Adipocyte (in vitro differentiated cells): ENCODE measurements around the gene GPD1.

Experiments used
- DNase-seq: peaks from one replicate; pipeline ENCODE4 v3.0.0-alpha.2; 2015; ENCODE audit warnings: low read depth
- H3K27me3 ChIP-seq: replicated peaks from 2 replicates; pipeline ENCODE4 v1.7.0; 2013; ENCODE audit warnings: mild to moderate bottlenecking, low read length, moderate library complexity; ENCODE audit not compliant: control insufficient read depth, insufficient read depth
- H3K36me3 ChIP-seq: 2 replicates; pipeline ENCODE4 v1.7.0; 2013; ENCODE audit warnings: low read length, mild to moderate bottlenecking, moderate library complexity; ENCODE audit not compliant: control insufficient read depth, insufficient read depth, severe bottlenecking
- H3K4me1 ChIP-seq: 2 replicates; pipeline ENCODE4 v1.7.0; 2013; ENCODE audit warnings: mild to moderate bottlenecking, low read length, moderate library complexity; ENCODE audit not compliant: control insufficient read depth, insufficient read depth
- H3K4me3 ChIP-seq: 2 replicates; pipeline ENCODE4 v1.7.0; 2013; ENCODE audit warnings: mild to moderate bottlenecking, low read length, moderate library complexity
- H3K9ac ChIP-seq: 2 replicates; pipeline ENCODE4 v1.7.0; 2013; ENCODE audit warnings: mild to moderate bottlenecking, low read length, moderate library complexity
- H3K9me3 ChIP-seq: 2 replicates; pipeline ENCODE4 v1.7.0; 2013; ENCODE audit warnings: mild to moderate bottlenecking, low read length, moderate library complexity; ENCODE audit not compliant: control insufficient read depth

GPD1 gene

GRCh38 chr12:50103351-50103750, 457 bp upstream of the GPD1 start:
- Histone ChIP-seq H3K9ac (peak overlapping the region; percentile 92), H3K36me3 (peaks cover 39% of the 10 kb centered on the region), H3K27me3 (no peaks in the 10 kb centered on the region), H3K4me3 (no peak overlapping the region), H3K4me1 (peaks cover 54% of the 10 kb centered on the region), H3K9me3 (no peaks in the 10 kb centered on the region)
- no peak for DNase-seq

GRCh38 chr12:50104417-50105366, 884 bp downstream of the GPD1 start:
- Histone ChIP-seq H3K4me1 (peaks cover 52% of the 10 kb centered on the region), H3K36me3 (peaks cover 33% of the 10 kb centered on the region), H3K4me3 (peak overlapping the region; percentile 83), H3K27me3 (no peaks in the 10 kb centered on the region), H3K9ac (peak overlapping the region; percentile 92), H3K9me3 (no peaks in the 10 kb centered on the region)
- DNase-seq = no peak

- peak overlapping the region; percentile 92 for H3K9ac ChIP-seq
- peaks cover 28% of the 10 kb centered on the region for H3K36me3 ChIP-seq
- peak overlapping the region; percentile 83 for H3K4me3 ChIP-seq
- DNase-seq = no peak
- no peaks in the 10 kb centered on the region for H3K27me3 ChIP-seq
- H3K4me1 ChIP-seq = peaks cover 61% of the 10 kb centered on the region
- H3K9me3 ChIP-seq = no peaks in the 10 kb centered on the region
These were observed 2.2 kb downstream of the GPD1 start for GRCh38 chr12:50105913-50106450.

GRCh38 chr12:50106907-50107306, 3.1 kb downstream of the GPD1 start:
- H3K4me3 ChIP-seq = peak overlapping the region; percentile 83
- H3K27me3 ChIP-seq = no peaks in the 10 kb centered on the region
- peaks cover 28% of the 10 kb centered on the region for H3K36me3 ChIP-seq

GRCh38 chr12:50107416-50108268, 3.8 kb downstream of the GPD1 start:
- H3K27me3 ChIP-seq = no peaks in the 10 kb centered on the region
- peaks cover 28% of the 10 kb centered on the region for H3K36me3 ChIP-seq
- H3K4me3 ChIP-seq = peak overlapping the region; percentile 83
- peaks cover 53% of the 10 kb centered on the region for H3K4me1 ChIP-seq
- no peaks in the 10 kb centered on the region for H3K9me3 ChIP-seq
- H3K9ac ChIP-seq = peak overlapping the region; percentile 92
- DNase-seq = no peak

More at GRCh38 chr12:50106907-50107306, 3.1 kb downstream of the GPD1 start:
- Histone ChIP-seq H3K9me3 (no peaks in the 10 kb centered on the region), H3K9ac (peak overlapping the region; percentile 92), H3K4me1 (peaks cover 61% of the 10 kb centered on the region)
- no peak for DNase-seq

GRCh38 chr12:50109319-50109718, 5.5 kb downstream of the GPD1 start:
- peaks cover 43% of the 10 kb centered on the region for H3K4me1 ChIP-seq
- no peak for DNase-seq
- H3K36me3 ChIP-seq = peaks cover 28% of the 10 kb centered on the region
- peak overlapping the region; percentile 85 for H3K9ac ChIP-seq
- H3K4me3 ChIP-seq = no peak overlapping the region
- H3K9me3 ChIP-seq = no peaks in the 10 kb centered on the region
- H3K27me3 ChIP-seq = no peaks in the 10 kb centered on the region

GRCh38 chr12:50110127-50110761, 6.4 kb downstream of the GPD1 start:
- Histone ChIP-seq H3K9me3 (no peaks in the 10 kb centered on the region), H3K36me3 (peaks cover 28% of the 10 kb centered on the region), H3K9ac (peak overlapping the region; percentile 85), H3K27me3 (no peaks in the 10 kb centered on the region), H3K4me1 (peaks cover 43% of the 10 kb centered on the region), H3K4me3 (peak overlapping the region; percentile 52)
- no peak for DNase-seq

- no peaks in the 10 kb centered on the region for H3K27me3 ChIP-seq
- H3K9me3 ChIP-seq = no peaks in the 10 kb centered on the region
- peak; percentile 25 for DNase-seq
- peak overlapping the region; percentile 52 for H3K4me3 ChIP-seq
- peaks cover 40% of the 10 kb centered on the region for H3K4me1 ChIP-seq
- peak overlapping the region; percentile 85 for H3K9ac ChIP-seq
- H3K36me3 ChIP-seq = peaks cover 27% of the 10 kb centered on the region
These were observed 7.0 kb downstream of the GPD1 start for GRCh38 chr12:50110762-50111351.

GRCh38 chr12:50111395-50111692, 7.5 kb downstream of the GPD1 start:
- DNase-seq = no peak
- H3K4me3 ChIP-seq = peak overlapping the region; percentile 52
- H3K9me3 ChIP-seq = no peaks in the 10 kb centered on the region
- peak overlapping the region; percentile 85 for H3K9ac ChIP-seq
- peaks cover 29% of the 10 kb centered on the region for H3K36me3 ChIP-seq
- H3K4me1 ChIP-seq = peaks cover 40% of the 10 kb centered on the region
- H3K27me3 ChIP-seq = no peaks in the 10 kb centered on the region

GRCh38 chr12:50111693-50112455, 8.1 kb downstream of the GPD1 start, which contains the start of gene COX14:
Gene COX14 (plus strand): TSS chr12:50112236. CDS start chr12:50120044, 7,808 bp downstream.
- peak within 1 kb of the TSS; percentile 89 for H3K9ac ChIP-seq
- peaks cover 44% of the 10 kb centered on the region for H3K4me1 ChIP-seq
- H3K9me3 ChIP-seq = no peaks in the 10 kb centered on the region
- peak within 1 kb of the TSS; percentile 85 for H3K4me3 ChIP-seq
- peak; percentile 100 for DNase-seq
- no peaks in the 10 kb centered on the region for H3K27me3 ChIP-seq
- H3K36me3 ChIP-seq = peaks cover 32% of the 10 kb centered on the region
